ENCODE results near the gene SLC25A25. TPM values are rescaled to one million over a fixed set of nuclear protein-coding genes. Genes with fewer than 3 reads are reported as not detected.

Gene SLC25A25
- total and polyA plus RNA-seq, 12 donors: 2.3 to 20.7 (median 6.8) TPM

- ATAC-seq: no peak
- Histone ChIP-seq H3K27me3 (no peaks in the 10 kb centered on the region), H3K36me3 (peaks cover 0 to 20% (median 0%) of the 10 kb centered on the region in 9 donors), H3K4me1 (peaks cover 2 to 63% (median 36%) of the 10 kb centered on the region in 9 donors), H3K4me3 (no peak overlapping the region), H3K27ac (no peak overlapping the region), H3K9me3 (no peaks in the 10 kb centered on the region)
- no peak for DNase-seq
- no peak for TF ChIP-seq CTCF (IDR thresholded peaks at IDR 0.05)
- WGBS, 2 donors: 88 to 96% methylated on average over 8 of the region's 8 CpGs
- intact Hi-C loops (cut with DNase I): no loop called here
Observed at GRCh38 chr9:128057724-128058409, 10.2 kb upstream of the SLC25A25 start.

GRCh38 chr9:128059365-128059983 is 8.6 kb upstream of the SLC25A25 start:
- intact Hi-C loops (cut with DNase I): no loop called here
- no peak overlapping the region for H3K4me3 ChIP-seq
- H3K4me1 ChIP-seq: peaks cover 2 to 60% (median 36%) of the 10 kb centered on the region in 9 donors
- H3K9me3 ChIP-seq: no peaks in the 10 kb centered on the region
- ATAC-seq (no peak), DNase-seq (no peak)
- H3K27me3 ChIP-seq: no peaks in the 10 kb centered on the region
- no peak overlapping the region for H3K27ac ChIP-seq
- TF ChIP-seq CTCF (IDR thresholded peaks at IDR 0.05): no peak
- WGBS, 2 donors: 87 to 90% methylated on average over 6 of the region's 6 CpGs
- peaks cover 0 to 29% (median 0%) of the 10 kb centered on the region in 9 donors for H3K36me3 ChIP-seq

- DNase-seq (no peak), ATAC-seq (peak in 2 of 8 donors; percentile 20 to 28)
- H3K4me3 ChIP-seq: peak overlapping the region in 1 of 10 donors; percentile 29
- no peaks in the 10 kb centered on the region for H3K27me3 ChIP-seq
- intact Hi-C loops (cut with DNase I): loop anchor here in 1 of 10 donors (10.0 kb wide), 1 partner anchor 53 kb away; no protein-coding TSS in a partner anchor
- H3K4me1 ChIP-seq: peaks cover 2 to 62% (median 33%) of the 10 kb centered on the region in 9 donors
- peaks cover 0 to 29% (median 0%) of the 10 kb centered on the region in 9 donors for H3K36me3 ChIP-seq
- 56 to 66% methylated on average over 13 of the region's 13 CpGs for WGBS, 2 donors
- H3K27ac ChIP-seq: peak overlapping the region in 6 of 10 donors; percentile 4 to 79 (median 26)
- TF ChIP-seq CTCF (IDR thresholded peaks at IDR 0.05): no peak
- H3K9me3 ChIP-seq: no peaks in the 10 kb centered on the region
Observed at GRCh38 chr9:128061275-128061960, 6.6 kb upstream of the SLC25A25 start.

GRCh38 chr9:128062279-128062678 is 5.8 kb upstream of the SLC25A25 start:
- H3K4me3 ChIP-seq: no peak overlapping the region
- H3K36me3 ChIP-seq: peaks cover 0 to 29% (median 0%) of the 10 kb centered on the region in 9 donors
- H3K27me3 ChIP-seq: no peaks in the 10 kb centered on the region
- no peak for TF ChIP-seq CTCF (IDR thresholded peaks at IDR 0.05)
- WGBS, 2 donors: 63 to 70% methylated on average over 6 of the region's 6 CpGs
- DNase-seq (no peak), ATAC-seq (no peak)
- peak overlapping the region in 4 of 10 donors; percentile 38 to 79 (median 56) for H3K27ac ChIP-seq
- H3K9me3 ChIP-seq: no peaks in the 10 kb centered on the region
- intact Hi-C loops (cut with DNase I): loop anchor here in 1 of 10 donors (10.0 kb wide), 1 partner anchor 53 kb away; no protein-coding TSS in a partner anchor
- peaks cover 6 to 66% (median 36%) of the 10 kb centered on the region in 9 donors for H3K4me1 ChIP-seq
